ENCODE measurements around the gene ECE1.

The ECE1 gene

GRCh38 chr1:21255943-21256320 lies 34.3 kb downstream of the ECE1 start:
- DNase-seq (ENCODE audit: low read depth), result no peak
- H3K4me3 ChIP-seq (ENCODE audit: low read depth, low read length), result no peak overlapping the region
- TF ChIP-seq CTCF (IDR thresholded peaks at IDR 0.05; ENCODE audit: low read depth, low read length, missing control alignments), result no peak

GRCh38 chr1:21255284-21255942 lies 34.9 kb downstream of the ECE1 start:
- no peak overlapping the region for H3K4me3 ChIP-seq (ENCODE audit: low read depth, low read length)
- TF ChIP-seq CTCF (IDR thresholded peaks at IDR 0.05; ENCODE audit: low read depth, low read length, missing control alignments), result peak; percentile 90
- peak; percentile 39 for DNase-seq (ENCODE audit: low read depth)

- DNase-seq (ENCODE audit: low read depth), result no peak
- TF ChIP-seq CTCF (IDR thresholded peaks at IDR 0.05; ENCODE audit: low read depth, low read length, missing control alignments), result no peak
- H3K4me3 ChIP-seq (ENCODE audit: low read depth, low read length), result no peak overlapping the region
These were observed 35.8 kb downstream of the ECE1 start for GRCh38 chr1:21254335-21254951.

- DNase-seq (ENCODE audit: low read depth), result no peak
- TF ChIP-seq CTCF (IDR thresholded peaks at IDR 0.05; ENCODE audit: low read depth, low read length, missing control alignments), result no peak
- no peak overlapping the region for H3K4me3 ChIP-seq (ENCODE audit: low read depth, low read length)
These were observed 38.3 kb downstream of the ECE1 start for GRCh38 chr1:21251773-21252471.

GRCh38 chr1:21249940-21250493 lies 40.2 kb downstream of the ECE1 start:
- no peak for TF ChIP-seq CTCF (IDR thresholded peaks at IDR 0.05; ENCODE audit: low read depth, low read length, missing control alignments)
- no peak overlapping the region for H3K4me3 ChIP-seq (ENCODE audit: low read depth, low read length)
- DNase-seq (ENCODE audit: low read depth), result no peak

- no peak for DNase-seq (ENCODE audit: low read depth)
- H3K4me3 ChIP-seq (ENCODE audit: low read depth, low read length), result no peak overlapping the region
- no peak for TF ChIP-seq CTCF (IDR thresholded peaks at IDR 0.05; ENCODE audit: low read depth, low read length, missing control alignments)
These were observed 42.2 kb downstream of the ECE1 start for GRCh38 chr1:21247892-21248715.

All from GM12864 (cell line).